Activated CD8-positive, alpha-beta memory T cell treated with anti-CD3 and anti-CD28 coated beads, Interleukin-2, amount 50 U/mL, for 24 hours (primary cell): ENCODE results near the gene F11R.
"Not testable (repeated sequence)": the region's sequence is repeated elsewhere in the genome, so short reads cannot be mapped to it uniquely, and the experiment has no call there.

Experiments
- DNase-seq: peaks from one replicate; pipeline ENCODE4 v3.0.0-alpha.2; 2020; ENCODE audit errors: extremely low read depth

F11R gene

GRCh38 chr1:161044535-161044907 is 23.6 kb upstream of the F11R start:
- no peak for DNase-seq

- DNase-seq, result no peak
These were observed 18.6 kb upstream of the F11R start for GRCh38 chr1:161039546-161039945.

- no peak for DNase-seq
These were observed 18.2 kb upstream of the F11R start for GRCh38 chr1:161039154-161039545.

GRCh38 chr1:161038523-161039153 is 17.7 kb upstream of the F11R start, which contains the start of gene TSTD1:
TSS of gene TSTD1 (minus strand) at chr1:161038964. CDS start at chr1:161038889, 75 bp downstream.
- peak; percentile 67 for DNase-seq

- no peak for DNase-seq
These were observed 16.9 kb upstream of the F11R start for GRCh38 chr1:161037661-161038522.

- DNase-seq, result no peak
These were observed 12.8 kb upstream of the F11R start for GRCh38 chr1:161033751-161034150.

- no peak for DNase-seq
These were observed 11.5 kb upstream of the F11R start for GRCh38 chr1:161032409-161032808.

- DNase-seq, result no peak
These were observed 10.9 kb upstream of the F11R start for GRCh38 chr1:161031874-161032273.

GRCh38 chr1:161029466-161029865 is 8.5 kb upstream of the F11R start:
- DNase-seq, result not testable (repeated sequence)

GRCh38 chr1:161026954-161027353 is 6.0 kb upstream of the F11R start:
- not testable (repeated sequence) for DNase-seq

GRCh38 chr1:161022432-161022831 is 1.5 kb upstream of the F11R start:
- DNase-seq, result not testable (repeated sequence)

- no peak for DNase-seq
These were observed 1.0 kb upstream of the F11R start for GRCh38 chr1:161021970-161022353.

- DNase-seq, result no peak
These were observed 415 bp upstream of the F11R start for GRCh38 chr1:161021165-161021969.

GRCh38 chr1:161019751-161020495 is 1.0 kb downstream of the F11R start:
- no peak for DNase-seq

- DNase-seq, result not testable (repeated sequence)
These were observed 1.8 kb downstream of the F11R start for GRCh38 chr1:161019111-161019660.

GRCh38 chr1:161018631-161018930 is 2.4 kb downstream of the F11R start:
- DNase-seq, result no peak

- no peak for DNase-seq
These were observed 3.0 kb downstream of the F11R start for GRCh38 chr1:161017756-161018630.

GRCh38 chr1:161017181-161017580 is 3.8 kb downstream of the F11R start:
- DNase-seq, result not testable (repeated sequence)

- DNase-seq, result not testable (repeated sequence)
These were observed 4.3 kb downstream of the F11R start for GRCh38 chr1:161016683-161017082.

GRCh38 chr1:161013488-161014230 is 7.3 kb downstream of the F11R start:
- DNase-seq, result peak; percentile 31
